GM18519 (cell line): ENCODE results near the gene ZNF543.
"Not testable (repeated sequence)": the region's sequence is repeated elsewhere in the genome, so short reads cannot be mapped to it uniquely, and the experiment has no call there.

ENCODE experiments used
- ATAC-seq: cut with Tn5 transposase; IDR thresholded peaks from one replicate; pipeline ENCODE4 v1.9.1; 2021; ENCODE audit warnings: mild to moderate bottlenecking, moderate library complexity; ENCODE audit not compliant: unreplicated experiment, low FRiP score

Gene ZNF543

DNA sequence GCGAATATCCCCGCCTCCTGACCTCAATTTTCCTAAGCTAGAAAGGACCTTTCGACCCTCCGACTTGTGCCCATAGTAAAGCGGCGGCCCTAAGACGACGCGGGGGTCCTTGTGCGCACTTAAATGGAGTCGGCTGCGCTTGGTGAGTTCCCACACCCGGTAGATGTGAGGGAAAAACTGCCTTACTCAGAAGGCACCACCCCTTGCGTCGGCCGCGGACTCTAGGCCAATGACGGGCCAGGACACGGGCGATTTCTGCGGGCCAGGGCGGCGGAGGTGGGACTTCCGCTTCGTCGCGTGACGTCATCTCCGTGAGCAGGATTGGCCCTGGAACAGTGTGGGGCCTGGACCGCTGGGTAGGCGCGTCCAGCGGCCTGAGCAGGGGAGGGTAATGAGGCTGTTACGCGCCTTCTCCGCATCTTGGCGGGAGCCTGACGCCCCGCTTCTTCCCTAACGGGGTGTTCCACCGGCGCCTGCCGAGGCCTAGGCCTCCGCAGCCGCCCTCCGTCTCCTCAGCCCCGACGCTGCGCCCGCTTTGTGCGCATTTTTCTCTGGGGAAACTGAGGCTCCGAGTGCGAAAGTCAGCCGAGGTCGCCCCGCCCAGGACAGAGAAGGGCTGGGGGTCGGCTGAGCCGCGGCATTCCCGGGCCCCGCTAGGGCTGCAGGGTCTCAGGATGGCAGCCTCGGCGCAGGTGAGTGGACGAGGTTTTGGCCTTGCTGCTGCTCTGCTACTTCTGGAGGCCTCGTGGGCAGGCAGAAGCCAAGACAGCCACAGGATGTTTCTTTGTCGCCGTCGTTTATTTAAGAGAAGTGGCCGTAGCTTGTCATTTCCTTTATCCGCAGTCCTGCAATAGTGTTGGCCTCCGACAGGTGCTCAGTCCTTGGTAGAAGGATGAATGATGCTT lies at the start of gene ZNF543:
ZNF543 (plus strand) TSS at position 293 of the 905 bp plus-strand sequence; CDS start at position 675, 382 bp downstream.
- ATAC-seq = peak; percentile 90

- ATAC-seq = no peak
Measured at GRCh38 chr19:57271280-57271679, 49.0 kb upstream of the ZNF543 start.

DNA sequence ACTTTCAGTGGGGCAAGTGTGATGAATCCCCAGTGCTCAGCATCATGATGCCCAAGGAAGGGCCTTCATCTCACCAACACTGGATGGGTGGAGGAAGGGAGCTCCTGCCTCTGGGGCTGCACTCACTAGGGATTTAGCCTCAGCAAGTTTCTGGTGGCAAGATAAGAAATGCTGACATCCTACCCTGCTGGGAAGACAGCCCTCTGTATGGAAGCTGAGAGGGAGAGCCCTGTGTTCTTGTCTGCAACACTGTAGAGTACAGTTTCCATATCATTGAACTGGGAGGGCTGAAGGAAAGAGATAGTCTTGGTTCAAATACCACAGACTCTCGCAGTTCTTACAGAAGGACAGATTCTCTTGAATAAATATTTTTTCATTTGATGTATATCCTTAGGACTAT lies 47.3 kb upstream of the ZNF543 start:
- no peak for ATAC-seq

GRCh38 chr19:57276430-57276829 lies 43.8 kb upstream of the ZNF543 start:
- ATAC-seq = no peak

DNA sequence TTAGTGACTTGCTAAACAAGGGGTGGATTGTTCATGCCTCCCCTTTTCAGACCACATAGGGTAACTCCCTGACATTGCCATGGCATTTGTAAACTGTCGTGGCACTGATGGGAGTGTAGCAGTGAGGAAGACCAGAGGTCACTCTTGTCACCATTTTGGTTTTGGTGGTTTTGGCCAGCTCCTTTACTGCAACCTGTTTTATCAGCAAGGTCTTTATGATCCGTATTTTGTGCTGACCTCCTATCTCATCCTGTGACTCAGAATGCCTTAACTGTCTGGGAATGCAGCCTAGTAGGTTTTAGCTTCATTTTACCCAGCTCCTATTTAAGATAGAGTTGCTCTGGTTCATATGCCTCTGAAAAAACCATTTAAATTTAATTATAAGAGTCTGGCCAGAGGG lies 41.8 kb upstream of the ZNF543 start:
- ATAC-seq = not testable (repeated sequence)

DNA sequence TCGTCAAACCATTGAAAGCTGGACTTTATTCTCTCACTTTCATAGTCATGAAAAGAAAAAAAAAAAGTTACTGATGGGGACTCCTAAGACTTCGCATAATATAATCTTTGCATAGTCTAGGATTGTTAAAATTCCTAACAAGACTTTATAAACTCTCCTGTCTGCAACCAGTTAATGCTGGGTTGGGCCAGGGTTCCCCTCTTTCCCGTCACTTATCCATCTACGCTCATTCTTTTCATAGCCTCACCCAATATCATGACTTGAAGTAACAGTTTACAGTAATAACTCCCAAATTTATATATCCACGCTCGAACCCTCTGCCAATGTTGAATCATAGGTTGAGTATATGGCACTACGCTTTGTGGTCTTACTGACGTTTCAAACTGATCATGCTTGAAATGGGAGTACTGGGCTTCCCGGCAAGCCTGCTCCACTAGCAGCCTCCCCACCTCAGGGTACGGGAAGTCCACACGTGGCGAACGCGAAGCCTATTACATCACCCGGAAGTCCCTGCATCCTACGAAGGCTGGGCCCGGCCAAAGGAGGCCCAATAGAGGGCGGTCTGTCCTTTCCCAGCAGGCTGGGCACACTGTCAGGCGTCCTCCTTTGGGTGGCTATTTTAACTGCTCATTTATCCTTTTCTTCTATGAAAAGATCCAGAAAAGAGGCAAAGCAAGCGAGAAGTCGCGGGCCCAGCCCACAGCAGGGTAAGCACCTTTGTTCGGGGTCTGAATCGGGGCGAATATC lies 40.7 kb upstream of the ZNF543 start:
- ATAC-seq = peak; percentile 56

DNA sequence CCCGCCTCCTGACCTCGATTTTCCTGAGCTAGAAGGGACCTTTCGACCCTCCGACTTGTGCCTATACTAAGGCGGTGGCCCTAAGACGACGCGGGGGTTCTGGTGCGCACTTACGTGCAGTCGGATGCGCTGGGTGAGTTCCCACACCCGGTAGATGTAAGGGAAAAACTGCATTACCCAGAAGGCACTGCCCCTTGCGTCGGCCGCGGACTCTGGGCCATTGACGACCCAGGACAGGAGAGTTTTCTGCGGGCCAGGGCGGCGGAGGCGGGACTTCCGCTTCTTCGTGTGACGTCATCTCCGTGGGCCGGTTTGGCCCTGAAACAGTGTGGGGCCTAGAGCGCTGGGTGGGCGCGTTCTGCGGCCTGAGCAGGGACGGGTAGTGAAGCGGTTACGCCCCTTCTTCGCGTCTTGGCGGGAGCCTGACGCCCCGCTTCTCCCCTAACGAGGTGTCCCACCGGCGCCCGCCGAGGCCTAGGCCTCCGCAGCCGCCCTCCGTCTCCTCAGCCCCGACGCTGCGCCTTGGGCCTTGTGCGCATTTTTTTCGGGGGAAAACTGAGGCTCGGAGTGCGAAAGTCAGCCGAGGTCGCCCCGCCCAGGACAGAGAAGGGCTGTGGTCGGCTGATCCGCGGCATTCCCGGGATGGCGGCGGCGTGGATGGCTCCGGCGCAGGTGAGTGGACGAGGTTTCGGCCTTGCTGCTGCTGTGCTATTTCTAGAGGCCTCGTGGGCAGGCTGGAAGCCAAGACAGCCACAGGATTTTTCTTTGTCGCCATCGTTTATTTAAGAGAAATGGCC lies 39.9 kb upstream of the ZNF543 start, which contains the start of gene ZNF460:
ZNF460 (plus strand) TSS at position 321 of the 797 bp plus-strand sequence; CDS start at position 643, 322 bp downstream.
- peak; percentile 53 for ATAC-seq

DNA sequence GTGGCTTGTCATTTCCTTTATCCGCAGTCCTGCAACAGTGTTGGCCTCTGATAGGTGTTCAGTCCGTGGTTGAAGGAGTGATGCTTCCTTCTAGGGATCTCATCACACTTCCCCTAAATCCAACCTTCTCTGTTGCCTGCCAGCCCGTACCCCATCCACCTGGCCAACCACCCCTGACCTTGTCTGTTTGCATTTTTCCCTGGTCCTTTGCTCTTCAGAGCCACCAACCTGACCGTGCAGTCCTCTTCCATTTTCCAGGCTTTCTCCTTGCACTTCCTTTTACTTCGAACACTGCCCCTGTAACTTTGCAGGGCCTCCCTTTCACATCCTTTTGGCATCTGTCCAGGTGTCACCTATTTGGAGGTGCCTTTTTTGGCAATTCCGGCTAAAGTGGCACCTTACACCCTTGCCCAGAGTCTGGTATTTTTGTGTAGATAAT lies 39.3 kb upstream of the ZNF543 start:
- ATAC-seq = no peak

DNA sequence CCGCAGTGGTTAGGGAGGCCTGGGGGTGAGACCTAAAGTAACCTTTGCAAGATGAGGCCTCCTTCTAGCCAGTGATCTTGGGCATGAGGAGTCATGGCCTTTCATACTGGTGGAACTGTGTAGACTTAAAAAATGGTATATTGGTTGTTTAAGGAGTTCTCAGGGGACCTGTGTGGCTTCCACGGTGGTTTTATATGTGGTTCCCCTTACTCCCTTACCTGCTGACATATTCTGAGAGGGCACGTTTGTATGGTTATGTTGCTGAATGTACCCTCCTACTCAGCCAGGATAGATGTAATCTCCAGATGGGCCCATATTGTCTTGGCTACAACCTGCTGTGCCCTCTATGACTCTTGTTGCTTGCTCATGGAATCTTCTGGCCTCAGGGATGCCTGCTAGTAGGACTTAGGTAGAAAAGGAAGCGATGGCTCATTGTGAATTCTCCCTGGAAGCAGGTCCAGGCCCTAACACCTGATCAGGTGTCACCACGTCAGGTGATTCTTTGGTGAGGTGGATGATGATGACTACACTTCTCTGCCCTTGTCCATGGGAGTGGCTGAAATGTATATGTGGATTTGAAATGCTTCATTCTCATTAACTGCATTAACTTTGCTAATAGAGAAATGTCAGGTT lies 38.1 kb upstream of the ZNF543 start:
- no peak for ATAC-seq

DNA sequence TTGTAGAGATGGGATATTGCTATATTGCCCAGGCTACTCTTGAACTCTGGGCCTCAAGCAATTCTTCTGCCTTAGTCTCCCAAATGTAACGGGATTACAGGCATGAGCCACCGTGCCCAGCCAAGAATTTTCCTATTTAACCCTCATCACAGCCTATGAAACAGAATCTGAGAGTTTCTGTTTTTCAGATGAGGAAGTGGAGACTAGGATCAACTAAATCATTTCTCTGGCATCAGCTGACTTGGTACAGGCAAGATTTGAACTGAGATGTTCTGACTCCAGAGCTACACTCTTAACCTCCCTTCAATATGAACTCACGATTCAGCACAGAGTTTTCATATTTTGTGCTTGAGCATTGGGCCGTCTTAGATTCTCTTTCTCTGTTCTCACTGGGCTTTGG lies 31.9 kb upstream of the ZNF543 start:
- no peak for ATAC-seq

- no peak for ATAC-seq
Measured at GRCh38 chr19:57290970-57291369, 29.3 kb upstream of the ZNF543 start.

- ATAC-seq = no peak
Measured at GRCh38 chr19:57292547-57292946, 27.7 kb upstream of the ZNF543 start.

- no peak for ATAC-seq
Measured at GRCh38 chr19:57293719-57294118, 26.6 kb upstream of the ZNF543 start.

- ATAC-seq = no peak
Measured at GRCh38 chr19:57302020-57302465, 18.2 kb upstream of the ZNF543 start.

DNA sequence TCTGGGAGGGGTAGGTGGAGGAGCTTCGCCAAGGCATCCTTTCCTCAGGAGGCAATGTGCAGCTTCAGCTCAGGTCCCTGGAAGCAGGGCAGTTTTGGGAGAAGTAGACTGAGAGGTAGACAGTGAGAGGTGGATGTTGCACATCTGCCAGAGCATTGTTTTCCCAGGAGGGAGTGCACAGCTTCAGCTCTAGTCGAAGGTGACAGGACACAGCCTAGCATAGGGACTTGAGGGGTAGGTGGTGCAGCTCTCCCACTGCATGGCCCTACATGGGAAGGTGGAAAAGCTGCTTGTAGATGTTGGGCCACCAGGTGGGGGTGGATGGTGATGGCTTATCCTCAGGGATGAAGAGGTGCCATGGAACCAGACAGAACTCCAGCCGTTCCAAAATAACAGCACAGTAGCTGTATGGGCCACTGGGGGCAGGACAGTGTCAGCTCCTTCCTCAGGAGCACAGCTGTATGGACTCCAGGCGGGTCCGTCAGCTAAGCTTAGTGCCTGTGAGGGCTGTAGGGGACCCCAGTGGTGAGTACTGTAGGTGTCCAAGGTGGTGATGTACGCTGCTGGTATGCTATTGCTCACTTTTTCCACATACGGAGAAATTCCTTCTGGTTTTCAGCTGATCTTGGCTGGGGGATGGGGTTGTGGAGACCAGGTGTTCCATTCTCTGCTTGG lies 17.4 kb upstream of the ZNF543 start:
- no peak for ATAC-seq

DNA sequence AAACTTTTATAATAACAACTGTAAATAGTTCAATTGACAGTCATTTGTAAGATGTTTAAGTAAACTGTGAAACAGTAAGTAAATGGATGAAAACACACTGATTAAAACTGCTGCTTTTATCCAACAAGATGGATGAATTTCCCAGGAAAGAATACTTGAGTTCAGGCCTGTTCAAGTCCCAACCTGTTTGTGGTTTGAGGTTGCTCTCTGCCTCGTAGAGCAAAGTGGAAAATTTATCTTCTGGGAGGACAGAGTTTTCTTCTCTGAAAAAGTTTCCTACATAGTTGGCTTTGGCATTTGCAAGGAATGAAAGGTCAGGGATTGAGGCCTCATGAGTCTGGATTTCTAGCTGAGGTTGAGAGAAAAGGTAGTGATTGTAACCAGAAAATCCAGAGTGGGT lies 15.2 kb upstream of the ZNF543 start:
- ATAC-seq = no peak

DNA sequence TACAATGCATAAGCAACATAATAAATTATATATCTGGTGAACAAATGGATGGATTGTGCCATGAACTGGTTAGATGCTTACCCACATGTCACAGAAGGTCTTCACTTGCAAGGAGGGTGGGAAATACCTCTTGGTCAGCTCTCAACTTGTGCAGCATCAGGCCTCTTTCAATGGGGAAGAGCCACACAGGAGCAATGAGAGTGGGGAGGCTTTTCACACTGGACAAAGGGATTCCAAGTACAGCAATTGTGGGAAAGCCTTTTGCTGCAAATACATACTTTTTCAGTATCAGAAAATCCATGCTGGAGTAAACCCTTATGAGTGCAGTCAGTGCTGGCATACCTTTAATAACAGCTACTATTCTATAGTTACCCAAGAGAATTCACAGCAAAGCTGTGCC lies 11.8 kb upstream of the ZNF543 start:
- no peak for ATAC-seq

- ATAC-seq = no peak
Measured at GRCh38 chr19:57310792-57311191, 9.5 kb upstream of the ZNF543 start.

DNA sequence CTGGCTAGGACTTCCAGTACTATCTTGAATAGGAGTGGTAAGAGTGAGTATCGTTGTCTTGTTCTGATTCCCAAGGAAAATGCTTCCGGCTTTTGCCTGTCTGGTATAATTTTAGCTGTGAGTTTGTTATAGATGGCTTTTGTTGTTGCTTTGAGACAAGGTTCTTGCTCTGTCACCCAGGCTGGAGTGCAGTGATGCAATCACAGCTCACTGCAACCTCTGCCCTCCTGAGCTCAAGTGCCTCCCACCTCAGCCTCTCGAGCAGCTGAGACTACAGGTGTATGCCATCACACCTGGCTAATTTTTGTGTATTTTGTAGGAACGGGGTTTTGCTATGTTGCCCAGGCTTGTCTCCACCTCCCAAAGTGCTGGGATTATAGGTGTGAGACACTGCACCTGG lies 6.1 kb upstream of the ZNF543 start:
- ATAC-seq = no peak

DNA sequence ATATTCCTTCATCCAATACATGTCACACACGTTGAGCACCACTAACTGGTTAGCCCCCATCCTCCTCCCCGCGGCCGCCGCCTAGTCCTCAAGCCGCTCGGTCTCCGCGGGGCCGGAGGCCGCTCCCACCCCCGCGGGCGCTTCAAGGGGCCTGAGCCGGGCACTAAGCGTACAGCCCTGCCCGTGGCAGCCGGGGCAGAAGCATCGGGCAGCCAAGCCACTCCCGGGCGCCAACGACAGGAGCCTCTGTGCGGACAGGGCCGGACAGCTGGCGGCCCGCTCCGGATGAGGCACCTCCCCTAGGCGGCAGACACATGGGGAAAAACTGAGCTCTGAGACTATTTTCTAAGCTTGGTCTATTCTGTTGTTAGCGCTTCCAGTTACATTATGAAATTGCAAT lies 2.8 kb upstream of the ZNF543 start:
- ATAC-seq = no peak
